Fibroblast of lung (primary cell): ENCODE measurements around the gene GNB1L. TPM values are rescaled to one million over a fixed set of nuclear protein-coding genes. Genes with fewer than 3 reads are reported as not detected.

Experiments used
- DNase-seq, 2 donors: peaks; one replicate each; pipeline versions ENCODE4 v3.0.0 to v3.0.0-alpha.2; 2010; ENCODE audit warnings: low read depth in 2 of 2
- H2AFZ ChIP-seq: 2 replicates; pipeline ENCODE4 v1.5.1; 2012; ENCODE audit warnings: low read length, control low read depth, inconsistent platforms
- H3K27ac ChIP-seq: 2 replicates; pipeline ENCODE4 v1.5.1; 2011; ENCODE audit warnings: low read length, control low read depth; ENCODE audit not compliant: insufficient read depth
- H3K27me3 ChIP-seq: 2 replicates; pipeline ENCODE4 v1.5.1; 2011; ENCODE audit warnings: mild to moderate bottlenecking, low read length; ENCODE audit not compliant: control insufficient read depth, insufficient read depth
- H3K36me3 ChIP-seq: 2 replicates; pipeline ENCODE4 v1.5.1; 2011; ENCODE audit warnings: low read length; ENCODE audit not compliant: control insufficient read depth, insufficient read depth
- H3K4me1 ChIP-seq: 2 replicates; pipeline ENCODE4 v1.5.1; 2011; ENCODE audit warnings: low read length; ENCODE audit not compliant: control insufficient read depth, insufficient read depth; ENCODE audit errors: extremely low read depth
- H3K4me2 ChIP-seq: 2 replicates; pipeline ENCODE4 v1.5.1; 2011; ENCODE audit warnings: low read length, control low read depth; ENCODE audit not compliant: insufficient read depth; ENCODE audit errors: extremely low read depth
- H3K4me3 ChIP-seq, 4 experiments: fragments of 200-600 bp in 1 of 4; sonication (generic) in 1 of 4; replicated peaks in 1 of 4; 2 replicates each; pipeline ENCODE4 v1.5.1; 2011 to 2016; ENCODE audit warnings: low read length in 4 of 4, low read depth in 3 of 4, mild to moderate bottlenecking in 3 of 4, control low read depth in 2 of 4, inconsistent platforms in 1 of 4, mixed read lengths in 1 of 4; ENCODE audit not compliant: insufficient read depth in 1 of 4; ENCODE audit errors: control extremely low read depth in 1 of 4
- H3K79me2 ChIP-seq: 2 replicates; pipeline ENCODE4 v1.5.1; 2012; ENCODE audit warnings: mild to moderate bottlenecking, low read length, inconsistent platforms; ENCODE audit not compliant: control insufficient read depth, insufficient read depth
- H3K9ac ChIP-seq: 2 replicates; pipeline ENCODE4 v1.5.1; 2011; ENCODE audit warnings: mild to moderate bottlenecking, low read length, control low read depth; ENCODE audit not compliant: insufficient read depth
- H3K9me3 ChIP-seq: 2 replicates; pipeline ENCODE4 v1.5.1; 2012; ENCODE audit warnings: low read depth, low read length; ENCODE audit not compliant: control insufficient read depth, insufficient read depth
- H4K20me1 ChIP-seq: 2 replicates; pipeline ENCODE4 v1.5.1; 2011; ENCODE audit warnings: low read length; ENCODE audit not compliant: control insufficient read depth, insufficient read depth; ENCODE audit errors: extremely low read depth
- EZH2 ChIP-seq: IDR thresholded peaks from 2 replicates; pipeline ENCODE4 v1.5.1; 2012; ENCODE audit warnings: low read length, control low read depth, mild to moderate bottlenecking; ENCODE audit errors: missing control alignments
- polyA plus RNA-seq, 2 donors: library from polyadenylated mRNA; depleted of rRNA in 1 of 2; stranded (reverse) in 1 of 2; unstranded in 1 of 2; fragments of >200 nt; gene quantifications; 2 replicates each; pipeline ENCODE4 v1.2.1, GENCODE V29; 2011 to 2012; ENCODE audit warnings: missing spikeins in 1 of 2
- total RNA-seq: library from RNA; depleted of rRNA; stranded (reverse); fragments of >200 nt; gene quantifications from 2 replicates; pipeline ENCODE4 v1.2.1, GENCODE V29; 2014
- TF ChIP-seq, protein P1 (sequence below), 2 donors: IDR thresholded peaks in 1 of 2; conservative IDR thresholded peaks in 1 of 2; 1 replicate in 1 of 2; 2 replicates in 1 of 2; pipeline ENCODE4 v1.5.1; 2011 to 2012; ENCODE audit warnings: low read length in 2 of 2, control low read depth in 1 of 2, inconsistent platforms in 1 of 2, low read depth in 1 of 2, mild to moderate bottlenecking in 1 of 2

GNB1L gene
- total and polyA plus RNA-seq, 2 donors (not counting 1 experiment from before 2014, with no cell fraction given), result 1.4 to 7.8 TPM

DNA sequence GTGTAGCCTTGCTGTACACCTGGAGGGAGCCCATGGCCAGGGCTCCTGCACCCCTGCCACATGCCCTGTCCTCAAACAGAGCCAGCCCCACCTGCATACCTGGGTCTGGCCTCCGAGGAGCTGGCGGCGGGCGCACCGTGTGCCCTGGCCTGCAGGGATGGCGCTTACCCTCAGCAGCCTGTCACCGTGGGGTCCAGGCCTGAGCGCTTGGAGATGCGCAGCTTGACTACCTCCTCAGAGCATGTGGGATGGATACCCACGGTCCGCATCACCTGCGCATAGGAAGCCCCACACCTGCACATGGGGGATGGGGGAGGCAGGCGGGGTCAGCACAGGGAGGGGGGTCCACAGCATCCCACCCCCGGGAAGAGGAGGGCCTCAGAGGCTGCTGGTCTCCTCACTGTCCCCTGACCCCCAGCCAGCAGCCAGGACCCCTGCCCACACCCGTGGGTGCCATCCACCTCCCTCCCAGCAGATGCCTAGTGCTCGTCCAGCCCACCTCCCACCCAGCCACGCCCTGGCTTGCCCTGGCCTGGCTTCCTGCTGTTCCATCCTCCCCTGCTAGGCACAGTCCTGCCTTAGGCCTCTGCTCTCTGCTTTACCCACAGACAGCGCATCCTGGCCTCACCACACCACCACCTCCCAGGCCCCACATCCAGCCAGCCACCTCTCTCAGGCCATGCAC is 22.4 kb upstream of the GNB1L start:
- H3K36me3 ChIP-seq, result peaks cover 10% of the 10 kb centered on the region
- H4K20me1 ChIP-seq, result no peaks in the 10 kb centered on the region
- peaks cover 8% of the 10 kb centered on the region for H3K79me2 ChIP-seq
- no peaks in the 10 kb centered on the region for H3K9me3 ChIP-seq
- H3K4me2 ChIP-seq, result no peak overlapping the region
- no peaks in the 10 kb centered on the region for H3K27me3 ChIP-seq
- no peak overlapping the region for H3K4me3 ChIP-seq
- no peak overlapping the region for H3K27ac ChIP-seq
- no peak overlapping the region for H2AFZ ChIP-seq
- TF ChIP-seq, protein P1, sequence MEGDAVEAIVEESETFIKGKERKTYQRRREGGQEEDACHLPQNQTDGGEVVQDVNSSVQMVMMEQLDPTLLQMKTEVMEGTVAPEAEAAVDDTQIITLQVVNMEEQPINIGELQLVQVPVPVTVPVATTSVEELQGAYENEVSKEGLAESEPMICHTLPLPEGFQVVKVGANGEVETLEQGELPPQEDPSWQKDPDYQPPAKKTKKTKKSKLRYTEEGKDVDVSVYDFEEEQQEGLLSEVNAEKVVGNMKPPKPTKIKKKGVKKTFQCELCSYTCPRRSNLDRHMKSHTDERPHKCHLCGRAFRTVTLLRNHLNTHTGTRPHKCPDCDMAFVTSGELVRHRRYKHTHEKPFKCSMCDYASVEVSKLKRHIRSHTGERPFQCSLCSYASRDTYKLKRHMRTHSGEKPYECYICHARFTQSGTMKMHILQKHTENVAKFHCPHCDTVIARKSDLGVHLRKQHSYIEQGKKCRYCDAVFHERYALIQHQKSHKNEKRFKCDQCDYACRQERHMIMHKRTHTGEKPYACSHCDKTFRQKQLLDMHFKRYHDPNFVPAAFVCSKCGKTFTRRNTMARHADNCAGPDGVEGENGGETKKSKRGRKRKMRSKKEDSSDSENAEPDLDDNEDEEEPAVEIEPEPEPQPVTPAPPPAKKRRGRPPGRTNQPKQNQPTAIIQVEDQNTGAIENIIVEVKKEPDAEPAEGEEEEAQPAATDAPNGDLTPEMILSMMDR (conservative IDR thresholded peaks at IDR 0.05 in 1 of 2, IDR thresholded peaks at IDR 0.05 in 1 of 2; ENCODE audit: low read depth in 1 of 2, low read length in 2 of 2), result no peak
- no peak for TF ChIP-seq EZH2
- peaks cover 31% of the 10 kb centered on the region for H3K4me1 ChIP-seq
- H3K9ac ChIP-seq, result no peak overlapping the region
- no peak for DNase-seq

DNA sequence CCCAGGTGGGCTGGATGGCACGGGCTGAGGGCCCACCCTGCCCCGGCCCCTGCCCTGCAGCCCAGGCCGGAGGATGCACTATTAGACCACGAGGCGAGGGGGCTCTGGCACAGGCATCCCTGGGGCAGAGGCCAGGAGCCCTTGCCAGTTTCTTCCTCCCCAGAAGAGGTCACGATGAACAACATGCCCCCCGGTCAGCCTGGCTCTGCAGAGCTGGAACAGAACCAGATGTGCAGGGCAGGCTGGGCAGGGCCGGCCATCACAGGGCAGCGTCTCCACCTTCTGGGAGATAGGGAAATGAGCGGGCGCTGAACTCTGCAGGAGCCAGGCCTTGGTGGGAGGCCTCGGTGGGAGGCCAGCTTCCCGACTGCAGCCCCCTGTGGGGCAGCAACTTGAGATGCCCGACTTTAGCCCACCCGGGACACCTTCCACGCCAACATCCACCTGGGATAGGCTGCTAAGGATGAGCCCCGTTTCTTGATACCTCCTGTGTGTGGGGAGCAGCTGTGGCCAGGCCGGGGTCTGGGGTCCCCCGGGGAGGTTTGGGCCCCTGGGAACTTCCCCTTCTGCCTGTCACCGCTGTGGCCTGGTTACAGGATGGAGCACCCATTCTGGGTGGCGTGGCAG is 21.8 kb upstream of the GNB1L start:
- no peak overlapping the region for H3K4me2 ChIP-seq
- no peaks in the 10 kb centered on the region for H3K9me3 ChIP-seq
- H3K27me3 ChIP-seq, result no peaks in the 10 kb centered on the region
- H3K79me2 ChIP-seq, result peaks cover 8% of the 10 kb centered on the region
- peaks cover 10% of the 10 kb centered on the region for H3K36me3 ChIP-seq
- H3K4me3 ChIP-seq, result no peak overlapping the region
- TF ChIP-seq EZH2, result no peak
- TF ChIP-seq, protein P1 (conservative IDR thresholded peaks at IDR 0.05 in 1 of 2, IDR thresholded peaks at IDR 0.05 in 1 of 2; ENCODE audit: low read depth in 1 of 2, low read length in 2 of 2), result no peak
- no peak overlapping the region for H3K9ac ChIP-seq
- peaks cover 25% of the 10 kb centered on the region for H3K4me1 ChIP-seq
- DNase-seq, result no peak
- no peak overlapping the region for H3K27ac ChIP-seq
- no peaks in the 10 kb centered on the region for H4K20me1 ChIP-seq
- no peak overlapping the region for H2AFZ ChIP-seq

DNA sequence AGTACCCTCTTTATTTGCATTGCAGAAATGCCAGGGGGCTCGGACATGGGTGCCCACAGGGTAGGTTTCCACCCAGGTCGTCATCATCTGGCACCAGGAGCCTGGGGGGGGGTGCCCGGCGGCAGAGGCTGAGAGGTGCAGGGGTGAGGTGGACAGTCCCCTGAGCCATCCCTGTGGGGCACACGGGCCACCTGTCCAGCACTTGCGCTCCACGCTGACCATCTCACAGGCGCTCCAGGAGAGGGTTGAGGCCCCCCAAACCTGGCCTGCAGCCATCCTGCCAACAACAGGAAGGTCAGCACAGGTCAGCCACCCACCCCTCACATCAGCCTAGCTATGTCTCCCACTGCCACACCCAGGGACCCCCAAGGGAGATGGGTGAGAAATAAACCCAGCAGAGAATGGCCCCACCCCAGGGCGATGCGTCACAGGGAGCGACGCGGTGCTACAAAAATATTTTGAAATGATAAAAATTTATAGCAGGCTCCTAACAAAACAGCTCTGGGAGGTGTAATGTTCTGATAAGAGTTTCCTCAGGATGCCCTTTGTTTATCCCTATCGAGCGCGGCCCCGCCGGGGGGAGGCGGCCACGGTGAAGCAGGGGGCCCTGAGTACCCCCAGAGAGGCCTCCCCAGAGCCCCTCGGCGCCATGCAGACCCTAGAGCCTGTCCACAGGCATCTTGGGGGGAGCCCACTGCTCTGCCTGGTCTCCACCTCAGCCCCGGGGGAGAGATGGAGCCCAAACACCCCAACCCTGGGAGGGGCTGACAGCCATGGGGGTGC is 21.0 kb upstream of the GNB1L start:
- no peak overlapping the region for H3K27ac ChIP-seq
- DNase-seq, result no peak
- H3K27me3 ChIP-seq, result no peaks in the 10 kb centered on the region
- no peaks in the 10 kb centered on the region for H4K20me1 ChIP-seq
- H3K4me1 ChIP-seq, result peaks cover 21% of the 10 kb centered on the region
- peaks cover 8% of the 10 kb centered on the region for H3K79me2 ChIP-seq
- no peaks in the 10 kb centered on the region for H3K9me3 ChIP-seq
- H3K4me3 ChIP-seq, result no peak overlapping the region
- peaks cover 10% of the 10 kb centered on the region for H3K36me3 ChIP-seq
- TF ChIP-seq, protein P1 (conservative IDR thresholded peaks at IDR 0.05 in 1 of 2, IDR thresholded peaks at IDR 0.05 in 1 of 2; ENCODE audit: low read depth in 1 of 2, low read length in 2 of 2), result no peak
- TF ChIP-seq EZH2, result no peak
- H3K9ac ChIP-seq, result no peak overlapping the region
- no peak overlapping the region for H2AFZ ChIP-seq
- H3K4me2 ChIP-seq, result no peak overlapping the region
